NCI-H226 (cell line): ENCODE results near the gene GOLGB1.

Source experiments
- DNase-seq: peaks from one replicate; pipeline ENCODE4 v3.0.0-alpha.2; 2015

GOLGB1 gene

DNA sequence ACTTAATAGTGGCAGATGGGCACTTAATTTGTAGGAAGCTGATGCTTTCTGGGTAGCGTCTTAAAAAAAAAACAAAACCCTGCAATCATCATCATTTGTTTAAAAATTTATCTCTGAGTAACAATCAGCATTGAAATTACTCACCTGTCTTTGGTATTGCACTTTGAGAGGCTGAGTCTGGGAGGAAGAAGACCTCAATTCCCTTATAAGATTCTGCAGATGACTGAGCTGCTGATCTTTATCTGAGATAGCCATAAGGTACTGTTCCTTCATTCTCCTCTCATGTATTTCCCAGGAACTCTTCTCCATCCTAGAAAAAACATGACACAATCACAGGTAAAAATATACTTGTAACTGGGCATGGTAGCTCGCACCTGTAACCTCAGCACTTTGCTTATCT, 72.4 kb downstream of the GOLGB1 start:
- no peak for DNase-seq

DNA sequence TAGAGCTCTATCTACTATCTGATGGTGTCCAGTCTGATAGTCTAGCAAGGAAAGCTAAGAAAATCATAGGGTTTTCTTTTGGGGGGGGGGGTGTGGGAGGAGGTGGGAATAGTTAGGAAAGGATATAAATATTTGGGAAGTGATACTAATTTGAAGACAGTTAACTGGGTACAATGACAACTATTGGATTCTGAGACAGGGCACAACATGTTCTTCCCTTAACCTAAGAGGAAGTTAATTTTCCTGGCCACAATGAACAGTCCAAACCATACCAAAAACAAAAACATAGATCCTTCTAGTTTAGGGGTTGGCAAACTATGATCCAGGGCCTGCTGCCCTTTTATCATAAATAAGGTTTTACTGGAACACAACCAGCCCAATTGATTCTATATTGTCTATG, 78.9 kb downstream of the GOLGB1 start:
- no peak for DNase-seq

DNA sequence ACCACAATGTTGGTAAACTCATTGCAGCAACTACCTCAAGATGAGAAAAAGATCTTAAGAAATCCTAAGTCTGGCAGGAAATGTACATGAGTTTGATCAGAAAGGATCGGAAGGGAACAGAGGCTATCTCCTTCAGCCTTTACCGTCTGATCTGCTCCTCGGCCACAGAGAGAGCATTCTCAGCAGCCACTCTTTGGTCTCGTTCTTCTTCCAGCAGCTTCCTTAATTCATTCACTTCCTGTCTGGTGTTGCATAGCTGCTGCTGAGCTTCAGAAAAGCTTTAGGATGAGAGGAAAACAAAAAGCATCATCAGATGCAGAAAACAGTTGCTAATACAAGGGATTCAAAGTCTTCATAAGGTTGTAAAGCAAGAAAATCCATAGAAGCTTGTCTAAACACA, 82.2 kb downstream of the GOLGB1 start:
- DNase-seq = no peak

DNA sequence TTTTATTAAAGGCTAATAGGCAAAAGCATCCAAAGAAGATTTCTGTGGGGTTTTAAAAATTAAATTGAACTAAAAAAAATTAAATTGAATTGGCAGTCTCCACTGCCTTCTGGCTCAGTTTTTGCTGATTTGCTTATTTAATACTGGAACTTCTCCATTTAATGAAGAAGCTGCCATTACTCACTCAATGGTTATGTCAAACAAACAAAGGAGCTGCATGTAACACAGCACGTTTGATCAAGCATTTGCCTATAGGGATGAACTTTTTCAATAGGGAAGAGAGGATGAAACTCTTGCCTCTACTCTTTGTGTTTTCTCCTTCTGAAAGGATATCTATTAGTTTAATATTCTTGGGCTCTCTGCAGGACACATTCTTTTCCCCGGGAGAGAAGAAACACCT, 84.1 kb downstream of the GOLGB1 start:
- DNase-seq = no peak

DNA sequence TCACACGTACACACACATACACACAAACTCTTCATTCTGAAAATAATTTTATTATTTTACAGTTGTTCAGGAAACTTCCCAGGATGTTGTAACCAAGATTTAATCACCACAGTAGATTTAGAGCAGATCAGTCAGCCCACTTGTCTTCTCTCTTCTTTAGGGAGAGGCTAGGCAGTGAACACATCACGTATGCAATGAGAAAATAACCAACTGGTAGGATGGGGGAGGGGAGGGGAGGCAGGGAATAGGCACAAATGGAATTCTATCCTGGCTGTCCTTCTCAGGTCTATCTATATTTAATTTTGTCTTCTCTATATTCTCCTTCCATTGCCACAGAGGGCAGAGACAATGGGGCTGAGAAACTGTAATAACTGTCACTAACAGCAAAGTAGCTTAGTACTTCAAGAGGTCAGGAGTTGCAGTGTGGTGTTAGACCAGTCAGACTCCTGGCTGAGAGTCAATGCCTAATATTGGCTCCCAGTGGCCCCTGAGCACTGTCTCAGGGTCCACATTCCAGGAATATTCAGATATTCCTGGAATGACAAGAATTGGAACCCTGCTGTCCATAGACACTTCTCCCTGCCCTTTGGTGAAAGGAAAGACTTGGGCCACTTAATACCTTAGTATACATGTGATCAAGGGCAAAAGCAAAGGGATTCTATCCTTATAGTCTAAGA, 86.2 kb downstream of the GOLGB1 start:
- DNase-seq = no peak

DNA sequence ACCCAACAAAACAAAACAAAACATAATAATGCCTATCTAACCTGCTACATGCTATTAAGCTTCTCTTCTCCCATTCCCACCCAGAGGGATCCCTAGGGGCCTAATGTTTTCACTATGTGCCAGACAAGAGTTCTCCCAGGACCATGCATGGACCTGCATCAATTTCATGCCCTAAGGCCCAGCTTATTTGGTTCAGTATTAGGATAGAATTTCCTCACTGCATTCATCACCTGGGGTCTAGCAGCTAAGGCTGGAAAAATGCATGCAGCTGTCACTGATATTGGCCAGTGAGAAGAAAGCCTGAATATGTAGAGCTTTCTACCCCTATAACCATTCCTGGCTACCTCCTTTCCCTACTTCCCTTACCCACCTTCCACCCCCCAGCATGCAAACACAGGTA, 86.8 kb downstream of the GOLGB1 start:
- no peak for DNase-seq

DNA sequence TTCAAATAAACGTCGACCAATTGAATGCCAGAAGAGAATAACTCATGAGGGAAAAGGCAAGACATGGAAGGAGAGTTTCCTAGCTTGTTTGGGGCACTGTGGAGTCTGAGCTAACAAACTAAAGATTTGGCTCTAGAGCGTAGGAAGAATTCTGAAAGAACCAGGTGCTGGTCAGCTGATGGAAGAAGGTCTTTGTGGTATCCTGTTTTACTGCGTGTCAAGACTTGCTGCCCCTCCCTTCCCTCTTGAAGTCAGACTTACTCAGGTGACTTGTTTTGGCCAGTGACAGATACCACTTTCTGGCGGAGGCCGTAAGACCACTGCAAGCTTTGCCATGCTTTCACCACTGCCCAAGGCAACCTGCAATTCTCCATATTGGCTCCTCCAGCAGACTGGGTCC, 88.2 kb downstream of the GOLGB1 start:
- no peak for DNase-seq

DNA sequence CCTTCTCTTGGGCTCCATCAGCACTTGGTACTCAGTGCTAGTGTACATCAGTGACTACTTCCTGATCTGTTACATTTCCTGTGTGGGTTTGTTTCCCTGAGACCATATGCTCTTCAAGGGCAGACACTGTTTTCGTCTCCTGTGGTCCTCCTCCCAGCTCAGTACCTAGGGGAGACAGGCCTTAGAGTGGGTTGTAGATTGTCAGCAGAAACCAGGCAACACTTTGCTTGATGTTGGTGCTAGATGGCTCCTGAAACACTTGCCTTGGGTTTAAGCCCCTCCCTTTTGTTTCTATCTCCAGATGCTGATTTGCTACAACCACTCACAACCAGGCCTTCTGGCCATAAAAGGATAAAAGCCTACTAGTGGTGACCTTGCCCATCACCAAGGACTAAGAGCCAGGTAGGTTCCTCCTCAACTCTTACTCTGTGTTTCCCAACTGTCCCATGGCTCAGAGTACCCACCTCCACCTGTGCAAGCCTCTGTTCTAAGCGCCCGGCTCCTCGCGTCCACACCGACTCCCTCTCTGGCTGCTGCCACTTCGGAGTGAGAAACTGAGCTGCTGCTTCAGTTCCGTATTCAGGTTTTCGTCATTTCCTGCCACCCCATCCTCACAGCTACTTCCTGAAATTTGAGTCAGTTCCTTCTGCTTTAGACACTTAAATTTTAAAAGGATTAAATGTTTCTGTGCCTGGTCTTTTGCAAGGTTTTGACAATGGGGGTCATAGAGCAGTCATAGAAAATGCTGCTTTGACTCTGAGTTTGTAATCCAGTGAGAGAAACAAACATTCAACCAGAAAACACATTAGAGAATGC, 89.0 kb downstream of the GOLGB1 start, which contains the start of gene HCLS1:
Gene HCLS1 (minus strand): TSS at position 548 of the 816 bp plus-strand sequence. CDS start 2,556 bp downstream, outside the sequence.
- DNase-seq = no peak

DNA sequence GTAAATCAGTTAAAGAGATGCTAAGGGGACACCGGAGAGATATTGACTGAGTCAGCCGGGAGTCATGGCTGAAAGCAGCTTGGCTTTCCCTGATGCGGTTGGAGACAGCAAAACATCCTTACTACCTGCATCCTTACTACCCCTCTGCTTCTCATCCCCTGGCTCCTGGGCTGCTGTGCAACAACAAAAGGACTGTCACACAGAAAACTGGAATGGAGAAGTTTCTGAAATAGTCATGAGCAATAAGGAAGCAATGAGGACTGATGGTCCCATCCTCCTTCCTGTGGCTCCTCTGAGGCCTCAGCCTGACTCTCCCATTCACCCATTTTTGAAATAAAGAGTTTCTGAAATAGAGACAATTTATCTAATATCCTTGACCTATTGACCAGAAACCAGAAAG, 90.0 kb downstream of the GOLGB1 start:
- no peak for DNase-seq

DNA sequence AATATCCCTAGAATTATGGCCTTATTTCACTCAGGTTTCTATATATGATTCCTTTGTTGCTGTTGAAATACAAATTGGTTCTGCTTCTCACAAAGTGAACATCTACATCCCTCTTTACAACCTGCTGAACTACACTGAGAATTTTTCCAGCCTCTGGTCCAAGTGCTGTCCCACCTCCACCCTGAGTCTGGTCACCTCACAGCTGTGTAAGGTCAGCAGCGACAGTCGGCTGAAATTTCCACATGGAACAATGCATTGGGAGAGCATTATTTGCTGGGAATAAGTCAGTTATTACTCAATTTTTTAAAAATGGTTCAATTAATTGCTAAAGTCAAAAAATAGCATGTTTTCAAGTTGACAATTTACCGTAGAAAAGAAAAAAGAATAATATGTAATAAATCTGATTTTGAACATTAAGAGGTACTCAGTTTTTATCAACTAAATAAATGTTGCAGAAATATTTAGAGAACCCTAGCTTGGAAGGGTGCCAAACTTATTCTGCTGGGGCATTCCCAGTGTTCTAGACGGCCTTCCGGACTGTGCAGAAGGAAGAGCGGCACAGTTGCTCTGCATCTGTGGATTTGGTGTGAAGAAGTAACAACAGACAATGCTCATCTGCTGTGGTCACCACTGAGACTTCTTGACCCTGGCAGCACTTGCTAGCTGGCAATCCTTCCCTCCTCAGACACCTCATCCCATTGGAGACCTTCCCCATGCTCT, 90.7 kb downstream of the GOLGB1 start:
- DNase-seq = no peak

DNA sequence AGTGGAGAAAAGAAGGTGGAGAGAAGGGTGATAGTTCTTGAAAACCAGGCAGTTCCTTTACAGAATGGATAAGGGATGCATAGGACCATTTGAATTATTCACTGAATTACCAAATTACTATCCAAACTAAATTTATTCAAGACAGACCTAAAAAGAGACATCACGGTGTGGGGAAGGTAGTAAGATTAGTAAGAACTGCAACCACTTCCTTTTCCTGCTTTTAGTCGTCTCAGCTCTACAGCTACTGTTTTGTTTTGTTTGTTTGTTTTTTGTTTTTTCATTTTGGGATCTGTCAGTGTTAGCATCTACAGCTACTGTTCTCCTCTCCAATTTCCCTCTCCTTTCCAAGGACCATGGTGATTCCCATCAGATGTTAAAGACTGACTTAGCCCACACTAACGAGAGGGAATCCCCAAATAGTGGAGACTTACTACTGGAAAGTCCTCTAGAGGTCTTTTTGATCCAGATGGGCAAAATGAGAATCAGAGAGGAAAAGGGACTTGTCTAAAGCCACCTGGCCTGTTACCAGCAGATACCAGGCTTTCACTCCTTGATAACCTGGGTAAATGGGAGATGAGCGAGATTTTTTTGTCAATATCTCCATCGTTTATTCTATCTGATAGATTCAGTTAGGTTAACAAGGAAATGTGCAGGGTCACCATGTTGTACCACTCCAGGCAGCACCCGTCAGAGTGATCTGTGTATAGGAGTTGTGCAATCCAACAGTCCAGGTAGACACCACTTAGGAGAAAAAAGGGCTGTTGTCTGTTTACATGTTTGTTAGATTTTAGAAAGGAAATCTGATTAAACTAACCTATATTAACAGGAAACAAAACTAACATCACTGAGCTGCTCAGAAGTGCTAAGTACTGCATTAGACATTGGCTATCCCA, 94.8 kb downstream of the GOLGB1 start:
- no peak for DNase-seq

DNA sequence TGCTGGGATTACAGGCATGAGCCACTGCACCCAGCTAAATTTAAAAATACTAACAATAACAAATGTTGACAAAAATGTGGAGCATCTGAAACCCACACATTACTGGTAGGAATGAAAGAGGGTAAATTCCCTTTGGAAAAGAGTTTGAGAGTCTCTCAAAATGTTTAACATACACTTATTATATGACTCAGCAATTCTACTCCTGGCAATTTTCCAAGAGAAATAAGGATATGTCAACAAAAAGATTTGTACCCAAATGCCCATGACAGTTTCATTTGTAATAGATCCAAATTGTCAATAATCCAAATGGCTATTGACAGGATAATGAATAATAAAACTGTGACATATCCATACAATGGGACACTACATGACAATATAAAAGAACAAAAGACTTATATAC, 97.9 kb downstream of the GOLGB1 start:
- no peak for DNase-seq

DNA sequence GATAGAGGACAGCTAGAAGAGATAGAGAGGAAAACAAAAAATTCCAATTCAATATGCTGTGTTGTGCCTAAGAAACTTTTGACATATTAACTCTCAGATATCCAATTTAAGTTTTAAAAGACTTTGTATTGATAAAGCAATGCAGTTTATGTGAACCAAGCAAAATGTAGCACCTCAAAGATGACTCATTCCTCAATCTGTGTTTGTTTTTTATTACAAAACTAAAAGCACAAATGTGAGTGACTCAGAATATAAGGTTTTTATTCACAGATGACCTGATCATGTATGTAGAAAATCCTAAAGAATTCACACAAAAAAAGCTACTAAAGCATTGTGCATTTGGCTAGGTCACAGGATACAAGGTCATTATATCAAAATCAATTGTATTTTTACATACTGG, 99.9 kb downstream of the GOLGB1 start:
- no peak for DNase-seq

DNA sequence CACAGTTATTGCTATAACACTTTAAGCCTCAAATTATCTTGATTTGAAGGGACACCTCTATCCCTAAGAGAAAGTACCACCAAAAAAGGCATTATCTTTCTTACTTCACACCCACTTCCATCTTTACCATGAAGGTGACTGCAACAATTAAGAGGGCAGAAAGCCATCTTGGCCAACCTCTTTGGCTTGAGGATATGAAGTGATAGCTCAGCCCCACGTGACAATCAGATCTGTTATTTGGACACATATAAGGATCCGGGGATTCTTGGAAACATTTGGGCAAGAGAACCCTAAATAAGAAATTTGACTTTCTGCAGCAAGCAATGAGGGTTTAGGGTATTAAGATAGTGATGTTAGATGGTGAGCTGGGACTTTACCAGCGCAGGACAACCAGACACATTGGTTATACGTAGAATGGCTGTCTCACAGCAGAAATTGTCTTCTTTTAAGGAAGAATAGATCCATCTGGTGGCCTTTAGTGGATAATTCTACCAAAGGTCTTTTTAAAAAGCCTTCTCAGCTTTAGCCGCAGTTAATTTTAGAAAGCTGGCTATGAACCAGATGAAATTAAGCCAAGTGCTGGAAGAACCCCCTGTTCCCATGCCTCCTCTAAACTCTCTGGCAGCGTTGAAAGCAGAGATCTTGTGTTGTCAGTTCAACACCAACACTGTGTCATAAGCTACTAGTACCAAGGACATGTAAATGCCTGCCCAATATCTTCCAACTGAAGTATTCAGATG, 101.2 kb downstream of the GOLGB1 start:
- DNase-seq = no peak

DNA sequence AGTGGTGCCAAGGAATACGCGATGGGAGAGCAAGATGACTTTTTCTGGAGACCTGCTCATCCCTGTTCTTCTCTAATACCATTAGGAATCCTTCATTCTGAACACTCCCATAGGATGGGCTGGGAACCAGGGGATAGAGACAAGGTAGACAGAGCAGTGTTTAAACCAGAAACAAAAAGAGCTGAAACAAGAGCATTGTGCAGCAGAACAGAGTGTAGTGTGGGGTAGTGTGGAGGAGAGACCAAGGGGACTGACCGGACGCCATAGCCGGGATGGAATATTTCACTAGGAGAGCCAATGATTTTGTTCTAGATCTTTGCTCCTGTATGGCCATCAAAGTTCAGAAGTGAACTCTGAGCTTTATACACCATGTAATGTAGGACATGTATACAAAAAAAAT, 104.5 kb downstream of the GOLGB1 start:
- no peak for DNase-seq

DNA sequence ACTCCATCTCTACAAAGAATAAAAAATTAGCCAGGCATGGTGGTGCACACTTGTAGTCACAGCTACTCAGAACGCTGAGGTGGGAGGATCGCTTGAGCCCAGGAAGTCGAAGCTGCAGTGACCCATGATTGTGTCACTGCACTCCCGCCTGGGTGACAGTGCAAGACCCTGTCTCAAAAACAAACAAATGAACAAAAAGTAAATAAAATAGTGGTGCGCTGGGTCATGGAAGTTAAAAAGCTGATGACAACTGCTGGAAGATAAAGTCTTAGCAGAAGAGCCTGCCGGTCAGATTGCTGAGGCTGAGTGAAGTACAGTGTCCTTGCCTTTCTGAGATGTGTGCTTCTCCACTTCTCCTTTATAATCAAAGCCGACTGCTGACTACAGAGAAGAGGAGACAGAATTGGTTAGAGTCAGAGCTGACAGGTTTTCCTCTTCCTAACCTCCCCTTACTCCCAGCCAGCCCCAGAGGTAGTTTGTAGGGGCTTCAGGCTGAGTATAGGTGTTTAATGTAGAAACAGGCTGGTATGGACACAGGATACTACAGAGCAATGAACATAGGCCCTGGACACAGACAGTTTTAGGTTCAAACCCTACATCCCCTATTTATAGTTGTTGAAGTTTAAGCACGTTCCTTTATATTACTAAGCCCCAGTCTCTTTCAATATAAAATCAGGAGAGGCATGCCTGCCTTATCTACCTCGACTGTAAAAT, 106.8 kb downstream of the GOLGB1 start:
- DNase-seq = no peak

DNA sequence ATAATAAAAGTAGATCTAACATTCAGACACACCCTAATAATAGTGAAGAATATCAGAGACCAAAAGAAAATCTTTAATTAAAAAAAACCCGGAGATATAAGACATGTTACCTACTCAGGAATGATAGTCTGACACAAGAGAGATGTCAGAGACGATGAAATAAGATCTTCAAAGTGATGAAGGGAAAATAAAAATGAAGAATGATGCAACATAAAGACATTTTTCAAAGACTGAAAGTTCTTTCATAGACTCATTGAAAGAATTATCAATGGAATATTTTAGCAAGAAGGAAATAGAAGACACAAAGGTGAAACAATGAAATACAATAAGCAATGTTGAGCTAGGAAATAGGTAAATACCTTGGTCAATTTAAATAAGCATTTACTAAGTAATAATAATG, 108.4 kb downstream of the GOLGB1 start:
- DNase-seq = no peak

DNA sequence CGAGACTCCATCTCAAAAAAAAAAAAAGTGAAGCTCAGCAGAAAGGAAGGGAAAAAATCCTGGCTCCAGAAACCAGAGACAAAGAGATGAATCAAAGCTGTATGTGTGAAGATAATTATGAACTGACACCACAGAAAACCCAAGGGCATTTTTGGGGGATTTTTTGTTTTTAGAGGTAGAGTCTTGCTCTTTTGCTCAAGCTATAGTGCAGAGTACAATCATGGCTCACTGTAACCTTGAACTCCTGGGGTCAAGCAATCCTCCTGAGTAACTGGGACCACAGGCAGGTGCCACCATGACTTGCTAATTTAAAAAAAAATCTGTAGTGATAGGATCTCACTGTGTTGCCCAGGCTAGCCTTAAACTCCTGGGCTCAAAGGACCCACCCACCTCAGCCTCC, 111.6 kb downstream of the GOLGB1 start:
- no peak for DNase-seq

DNA sequence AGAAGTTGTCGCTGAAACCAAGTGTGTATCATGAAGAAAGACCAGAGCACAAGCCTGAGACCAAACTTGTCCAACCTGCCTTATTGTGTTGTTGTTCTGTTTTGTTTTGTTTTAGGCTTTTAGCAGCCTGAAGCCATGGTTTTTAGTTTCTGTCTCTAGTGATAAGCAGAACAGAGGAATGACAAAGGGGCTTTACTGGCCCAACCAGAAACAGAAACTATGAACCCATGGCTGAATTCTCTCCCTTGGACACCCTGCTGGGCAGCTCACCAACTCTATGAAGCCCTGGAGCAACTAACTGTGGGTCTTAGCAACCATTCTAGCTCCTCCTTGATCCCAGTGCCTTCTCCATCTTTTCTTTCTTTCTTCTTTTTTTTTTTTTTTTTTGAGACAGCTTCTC, 119.2 kb downstream of the GOLGB1 start:
- no peak for DNase-seq

DNA sequence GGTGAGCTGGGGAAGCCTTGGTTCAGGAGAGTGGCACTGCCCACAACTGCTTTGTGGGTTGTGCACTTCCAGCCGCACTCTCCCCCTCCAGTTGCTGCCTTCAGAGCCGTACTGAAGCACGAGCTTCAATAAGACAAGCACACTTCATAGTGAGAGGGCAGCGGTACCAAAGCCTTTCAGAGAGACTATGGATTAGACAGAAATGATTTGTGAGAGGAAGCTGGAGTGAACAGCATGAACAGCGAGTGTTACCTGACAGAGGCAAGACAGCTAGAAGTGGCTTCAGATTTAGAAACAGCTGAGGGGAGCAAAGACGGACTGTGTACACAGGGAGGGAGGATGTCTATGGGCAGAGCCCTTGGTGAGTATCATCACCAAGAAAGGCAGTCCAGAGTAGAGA, 119.9 kb downstream of the GOLGB1 start:
- DNase-seq = no peak

DNA sequence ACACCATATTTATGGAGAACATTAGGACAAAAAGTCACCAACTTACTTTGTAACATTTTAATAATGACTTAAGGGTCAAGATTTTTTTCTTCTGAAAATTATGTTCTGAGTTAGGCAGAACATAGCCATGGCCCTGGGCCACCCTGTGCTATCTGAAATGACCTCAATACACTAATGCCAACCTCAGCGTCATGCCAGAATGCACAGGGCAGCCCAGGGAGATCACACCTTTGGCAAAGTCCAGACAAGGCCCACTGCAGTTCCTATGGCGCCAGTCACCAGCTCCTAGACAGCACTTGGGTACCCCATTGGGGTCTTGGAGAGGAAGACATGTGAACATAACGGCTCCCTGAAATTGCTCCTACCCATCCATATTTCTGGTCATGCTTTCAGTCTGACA, 121.9 kb downstream of the GOLGB1 start:
- no peak for DNase-seq
